Mesenchymal stem cell (in vitro differentiated cells and primary cell): Measurements from ENCODE around the gene FOSL2. TPM values are rescaled to one million over a fixed set of nuclear protein-coding genes. Genes with fewer than 3 reads are reported as not detected.

Source experiments
- DNase-seq: peaks from one replicate; pipeline ENCODE4 v3.0.0-alpha.2; 2013
- H2AFZ ChIP-seq: one replicate; pipeline ENCODE4 v1.6.1; 2013; ENCODE audit warnings: low read depth, mild to moderate bottlenecking, control low read depth, inconsistent platforms, low read length, moderate library complexity
- H2AK5ac ChIP-seq: 2 replicates; pipeline ENCODE4 v1.6.1; 2013; ENCODE audit warnings: low read length, moderate library complexity, mild to moderate bottlenecking, inconsistent platforms; ENCODE audit not compliant: severe bottlenecking
- H2BK120ac ChIP-seq: one replicate; pipeline ENCODE4 v1.6.1; 2013; ENCODE audit warnings: low read depth, mild to moderate bottlenecking, inconsistent platforms, low read length, moderate library complexity
- H2BK12ac ChIP-seq, 2 experiments: one replicate each; pipeline ENCODE4 v1.6.1; 2013; ENCODE audit warnings: inconsistent platforms in 2 of 2, low read length in 2 of 2, mild to moderate bottlenecking in 2 of 2, moderate library complexity in 2 of 2, control low read depth in 1 of 2
- H2BK15ac ChIP-seq: one replicate; pipeline ENCODE4 v1.6.1; 2013; ENCODE audit warnings: mild to moderate bottlenecking, low read depth, inconsistent platforms; ENCODE audit not compliant: poor library complexity, severe bottlenecking
- H2BK5ac ChIP-seq: 2 replicates; pipeline ENCODE4 v1.6.1; 2013; ENCODE audit warnings: low read depth, mild to moderate bottlenecking, low read length, control low read depth, inconsistent platforms; ENCODE audit not compliant: poor library complexity, severe bottlenecking
- H3K14ac ChIP-seq, 2 experiments: one replicate each; pipeline ENCODE4 v1.6.1; 2013; ENCODE audit warnings: inconsistent platforms in 2 of 2, low read length in 2 of 2, control low read depth in 1 of 2, mild to moderate bottlenecking in 1 of 2, moderate library complexity in 1 of 2
- H3K18ac ChIP-seq, 2 experiments: one replicate each; pipeline ENCODE4 v1.6.1; 2013; ENCODE audit warnings: inconsistent platforms in 2 of 2, low read length in 2 of 2, control low read depth in 1 of 2, low read depth in 1 of 2, mild to moderate bottlenecking in 1 of 2
- H3K23ac ChIP-seq, 2 experiments: one replicate each; pipeline ENCODE4 v1.6.1; 2013; ENCODE audit warnings: inconsistent platforms in 2 of 2, low read length in 2 of 2, mild to moderate bottlenecking in 2 of 2, moderate library complexity in 2 of 2, control low read depth in 1 of 2
- H3K27ac ChIP-seq: 2 replicates; pipeline ENCODE4 v1.5.1; 2013; ENCODE audit warnings: mild to moderate bottlenecking, moderate library complexity, low read length, control low read depth, inconsistent platforms; ENCODE audit not compliant: poor library complexity, severe bottlenecking
- H3K27me3 ChIP-seq, 2 experiments: 2 replicates each; pipeline versions ENCODE4 v1.6.1 to v1.7.0; 2013; ENCODE audit warnings: low read length in 2 of 2, mild to moderate bottlenecking in 2 of 2, moderate library complexity in 2 of 2, control low read depth in 1 of 2, inconsistent platforms in 1 of 2; ENCODE audit not compliant: control insufficient read depth in 1 of 2, insufficient read depth in 1 of 2
- H3K36me3 ChIP-seq, 2 experiments: 2 replicates each; pipeline versions ENCODE4 v1.6.1 to v1.7.0; 2013; ENCODE audit warnings: low read length in 2 of 2, control low read depth in 1 of 2, inconsistent platforms in 1 of 2, low read depth in 1 of 2, mild to moderate bottlenecking in 1 of 2; ENCODE audit not compliant: insufficient read depth in 2 of 2, control insufficient read depth in 1 of 2
- H3K4ac ChIP-seq, 2 experiments: one replicate each; pipeline ENCODE4 v1.6.1; 2013; ENCODE audit warnings: inconsistent platforms in 2 of 2, low read length in 2 of 2, mild to moderate bottlenecking in 2 of 2, moderate library complexity in 2 of 2, control low read depth in 1 of 2, low read depth in 1 of 2
- H3K4me1 ChIP-seq: 2 replicates; pipeline ENCODE4 v1.6.1; 2013; ENCODE audit warnings: low read depth, low read length, control low read depth; ENCODE audit not compliant: control insufficient read depth, insufficient read depth
- H3K4me2 ChIP-seq: 2 replicates; pipeline ENCODE4 v1.6.1; 2013; ENCODE audit warnings: low read length, mild to moderate bottlenecking, inconsistent platforms; ENCODE audit not compliant: poor library complexity, severe bottlenecking
- H3K4me3 ChIP-seq, 2 experiments: 2 replicates each; pipeline versions ENCODE4 v1.5.1 to v1.7.0; 2013; ENCODE audit warnings: low read length in 2 of 2, mild to moderate bottlenecking in 2 of 2, control low read depth in 1 of 2, low read depth in 1 of 2; ENCODE audit not compliant: insufficient read depth in 1 of 2
- H3K79me1 ChIP-seq: replicated peaks from 2 replicates; pipeline ENCODE4 v1.6.1; 2013; ENCODE audit warnings: mild to moderate bottlenecking, control low read depth, low read length, inconsistent platforms; ENCODE audit not compliant: poor library complexity, severe bottlenecking
- H3K9ac ChIP-seq: 2 replicates; pipeline ENCODE4 v1.7.0; 2013; ENCODE audit warnings: mild to moderate bottlenecking, low read length, moderate library complexity
- H3K9me3 ChIP-seq: 2 replicates; pipeline ENCODE4 v1.7.0; 2013; ENCODE audit warnings: mild to moderate bottlenecking, low read length; ENCODE audit not compliant: control insufficient read depth
- H4K8ac ChIP-seq: one replicate; pipeline ENCODE4 v1.6.1; 2013; ENCODE audit warnings: inconsistent platforms, mild to moderate bottlenecking, low read length, moderate library complexity
- H4K91ac ChIP-seq: one replicate; pipeline ENCODE4 v1.6.1; 2013; ENCODE audit warnings: mild to moderate bottlenecking, low read length, inconsistent platforms
- WGBS: methylation state at CpG from one replicate; pipeline ENCODE4 v1.1.7; 2013; ENCODE audit warnings: mixed read lengths; 5-methylcytosine and 5-hydroxymethylcytosine counted together
- polyA plus RNA-seq, 2 experiments: library from polyadenylated mRNA; stranded (reverse); fragments of 200-250 nt; gene quantifications; one replicate each; pipeline ENCODE4 v1.2.3, GENCODE V29; 2013

The FOSL2 gene
- polyA plus RNA-seq (2013, experiment 1 of 2) = 15.6 TPM
- polyA plus RNA-seq (2013, experiment 2 of 2) = 14.8 TPM

GRCh38 chr2:28392297-28393113 is at the start of gene FOSL2:
Gene FOSL2, plus strand, starts transcription at chr2:28392858. Its CDS starts 863 bp downstream, at chr2:28393721.
- peak within 1 kb of the TSS; percentile 91 for H3K4me2 ChIP-seq
- peak; percentile 100 for DNase-seq
- peak within 1 kb of the TSS; percentile 89 for H3K27ac ChIP-seq
- H3K18ac ChIP-seq = peak within 1 kb of the TSS; percentile 97 to 99
- H3K4ac ChIP-seq = peak within 1 kb of the TSS; percentile 82 to 85
- H2BK15ac ChIP-seq = peak within 1 kb of the TSS; percentile 99
- peak within 1 kb of the TSS in 1 of 2 experiments; percentile 94 for H3K14ac ChIP-seq
- peak within 1 kb of the TSS; percentile 82 for H4K8ac ChIP-seq
- H3K9ac ChIP-seq = peak within 1 kb of the TSS; percentile 99
- H3K27me3 ChIP-seq = no peaks in the 10 kb centered on the region
- WGBS = under 1% methylated on average over 58 of the region's 93 CpGs
- peak within 1 kb of the TSS; percentile 93 to 96 for H3K4me3 ChIP-seq
- no peaks in the 10 kb centered on the region for H3K9me3 ChIP-seq
- peaks cover 4 to 9% of the 10 kb centered on the region in 2 experiments for H3K36me3 ChIP-seq
- peak within 1 kb of the TSS; percentile 96 for H2BK120ac ChIP-seq
- peak within 1 kb of the TSS in 1 of 2 experiments; percentile 90 for H3K23ac ChIP-seq
- H2BK12ac ChIP-seq = peak within 1 kb of the TSS; percentile 5 to 88
- H2AK5ac ChIP-seq = no peak within 1 kb of the TSS
- peak within 1 kb of the TSS; percentile 85 for H4K91ac ChIP-seq
- H3K79me1 ChIP-seq = peaks cover 2% of the 10 kb centered on the region
- peak within 1 kb of the TSS; percentile 21 for H2AFZ ChIP-seq
- peaks cover 14% of the 10 kb centered on the region for H3K4me1 ChIP-seq
- peak within 1 kb of the TSS; percentile 87 for H2BK5ac ChIP-seq

- Histone ChIP-seq H3K4me2 (no peak overlapping the region), H3K4me1 (peaks cover 21% of the 10 kb centered on the region), H2BK12ac (peak overlapping the region in 1 of 2 experiments; percentile 23), H3K4ac (peak overlapping the region in 1 of 2 experiments; percentile 16), H3K14ac (no peak overlapping the region), H4K8ac (no peak overlapping the region), H3K36me3 (peaks cover 3 to 7% of the 10 kb centered on the region in 2 experiments), H2AK5ac (no peak overlapping the region), H3K23ac (no peak overlapping the region), H2AFZ (no peak overlapping the region), H3K27me3 (no peaks in the 10 kb centered on the region), H3K27ac (no peak overlapping the region), H3K4me3 (no peak overlapping the region), H4K91ac (no peak overlapping the region), H3K18ac (peak overlapping the region in 1 of 2 experiments; percentile 1), H2BK5ac (no peak overlapping the region), H3K79me1 (no peaks in the 10 kb centered on the region), H3K9me3 (no peaks in the 10 kb centered on the region), H2BK120ac (peak overlapping the region; percentile 76), H2BK15ac (no peak overlapping the region), H3K9ac (peak overlapping the region; percentile 77)
- DNase-seq = no peak
- 77% methylated on average over 3 of the region's 5 CpGs for WGBS
Measured at GRCh38 chr2:28343184-28343942, 49.3 kb upstream of the FOSL2 start.

GRCh38 chr2:28343971-28344715 is 48.5 kb upstream of the FOSL2 start:
- peak overlapping the region; percentile 95 for H2BK15ac ChIP-seq
- H4K91ac ChIP-seq = peak overlapping the region; percentile 86
- peak overlapping the region; percentile 59 for H2BK120ac ChIP-seq
- no peak overlapping the region for H3K14ac ChIP-seq
- no peak overlapping the region for H3K27ac ChIP-seq
- H3K4me1 ChIP-seq = peaks cover 15% of the 10 kb centered on the region
- DNase-seq = no peak
- no peak overlapping the region for H3K4me2 ChIP-seq
- no peaks in the 10 kb centered on the region for H3K79me1 ChIP-seq
- H3K4me3 ChIP-seq = no peak overlapping the region
- peak overlapping the region; percentile 74 for H2AK5ac ChIP-seq
- no peak overlapping the region for H3K23ac ChIP-seq
- H3K9ac ChIP-seq = no peak overlapping the region
- H2AFZ ChIP-seq = no peak overlapping the region
- H2BK12ac ChIP-seq = peak overlapping the region; percentile 72 to 87
- peak overlapping the region; percentile 16 to 90 for H3K18ac ChIP-seq
- H3K36me3 ChIP-seq = peaks cover 3 to 7% of the 10 kb centered on the region in 2 experiments
- WGBS = 85% methylated on average over 20 of the region's 20 CpGs
- H4K8ac ChIP-seq = peak overlapping the region; percentile 15
- no peaks in the 10 kb centered on the region for H3K9me3 ChIP-seq
- no peak overlapping the region for H2BK5ac ChIP-seq
- H3K4ac ChIP-seq = peak overlapping the region; percentile 1 to 51
- no peaks in the 10 kb centered on the region for H3K27me3 ChIP-seq
